Keratinocyte (primary cell): ENCODE results near the gene SMAD7. TPM values are rescaled to one million over a fixed set of nuclear protein-coding genes. Genes with fewer than 3 reads are reported as not detected.

ENCODE experiments used
- DNase-seq: peaks from one replicate; pipeline ENCODE4 v3.0.0-alpha.2; 2011; ENCODE audit warnings: low read depth, missing footprints, low spot score
- FAIRE-seq: peaks from 2 replicates; lab custom pipeline; 2011; peaks lifted over from hg19 to GRCh38; lab: Jason Lieb, UNC
- H2AFZ ChIP-seq: 2 replicates; pipeline ENCODE4 v1.6.0; 2012; ENCODE audit warnings: low read length, control low read depth, inconsistent platforms; ENCODE audit not compliant: control insufficient read depth
- H3K27ac ChIP-seq: 2 replicates; pipeline ENCODE4 v1.5.1; 2011; ENCODE audit warnings: low read length; ENCODE audit not compliant: control insufficient read depth, insufficient read depth
- H3K27me3 ChIP-seq: 3 replicates; pipeline ENCODE4 v1.6.0; 2011; ENCODE audit warnings: low read length; ENCODE audit not compliant: control insufficient read depth, insufficient read depth; ENCODE audit errors: extremely low read depth
- H3K36me3 ChIP-seq, 2 experiments: 2 replicates in 1 of 2; 3 replicates in 1 of 2; pipeline ENCODE4 v1.5.1; 2011; ENCODE audit warnings: low read length in 2 of 2, mild to moderate bottlenecking in 1 of 2; ENCODE audit not compliant: control insufficient read depth in 2 of 2, insufficient read depth in 2 of 2; ENCODE audit errors: extremely low read depth in 1 of 2
- H3K4me1 ChIP-seq: 3 replicates; pipeline ENCODE4 v1.5.1; 2011; ENCODE audit warnings: low read length; ENCODE audit not compliant: control insufficient read depth, insufficient read depth; ENCODE audit errors: extremely low read depth
- H3K4me2 ChIP-seq: 3 replicates; pipeline ENCODE4 v1.6.0; 2011; ENCODE audit warnings: low read depth, low read length; ENCODE audit not compliant: control insufficient read depth, insufficient read depth; ENCODE audit errors: extremely low read depth
- H3K4me3 ChIP-seq, 3 experiments: fragments of 200-600 bp in 1 of 3; sonication (generic) in 1 of 3; 2 replicates in 2 of 3; 3 replicates in 1 of 3; pipeline ENCODE4 v1.5.1; 2011 to 2016; ENCODE audit warnings: low read length in 3 of 3, mild to moderate bottlenecking in 3 of 3, control low read depth in 2 of 3, inconsistent platforms in 1 of 3, low read depth in 1 of 3, mixed read lengths in 1 of 3, mixed run types in 1 of 3, moderate library complexity in 1 of 3; ENCODE audit not compliant: control insufficient read depth in 2 of 3, insufficient read depth in 2 of 3; ENCODE audit errors: extremely low read depth in 1 of 3
- H3K79me2 ChIP-seq: 2 replicates; pipeline ENCODE4 v1.6.0; 2012; ENCODE audit warnings: low read length; ENCODE audit not compliant: control insufficient read depth, insufficient read depth
- H3K9ac ChIP-seq: 3 replicates; pipeline ENCODE4 v1.6.0; 2011; ENCODE audit warnings: low read length; ENCODE audit not compliant: control insufficient read depth, insufficient read depth; ENCODE audit errors: extremely low read depth
- H3K9me1 ChIP-seq: 3 replicates; pipeline ENCODE4 v1.6.0; 2011; ENCODE audit warnings: low read length; ENCODE audit not compliant: control insufficient read depth, insufficient read depth; ENCODE audit errors: extremely low read depth
- H3K9me3 ChIP-seq: 2 replicates; pipeline ENCODE4 v1.5.1; 2012; ENCODE audit warnings: low read depth, low read length; ENCODE audit not compliant: control insufficient read depth
- H4K20me1 ChIP-seq: 3 replicates; pipeline ENCODE4 v1.6.0; 2011; ENCODE audit warnings: low read length; ENCODE audit not compliant: control insufficient read depth, insufficient read depth; ENCODE audit errors: extremely low read depth
- EZH2 ChIP-seq: IDR thresholded peaks from one replicate; pipeline ENCODE4 v1.6.1; 2012; ENCODE audit warnings: inconsistent platforms, mild to moderate bottlenecking, low read length, moderate library complexity
- dilution Hi-C: fragments of 300-500 bp; cut with MboI; formaldehyde crosslinking; loops from one replicate; pipeline ENCODE4 v1.7.0; 2020; ENCODE audit warnings: low sequenced_read_pairs; ENCODE audit not compliant: extremely low pct_ligation_motif_present
- polyA plus RNA-seq, 5 experiments: library from polyadenylated mRNA; depleted of rRNA in 3 of 5; stranded (reverse) in 3 of 5; stranded (forward) in 1 of 5; unstranded in 1 of 5; fragments of >200 nt; gene quantifications; 1 replicate in 1 of 5; 2 replicates in 3 of 5; 3 replicates in 1 of 5; pipeline versions ENCODE4 v1.2.1 to v1.2.3, GENCODE V29; 2011 to 2012; ENCODE audit warnings: missing spikeins in 2 of 5, low read depth in 1 of 5, low replicate concordance in 1 of 5
- TF ChIP-seq, protein P1 (sequence below), 3 experiments: IDR thresholded peaks in 1 of 3; conservative IDR thresholded peaks in 1 of 3; optimal IDR thresholded peaks in 1 of 3; 2 replicates in 2 of 3; 3 replicates in 1 of 3; pipeline versions ENCODE3 to v1.5.1; 2011; ENCODE audit warnings: low read length in 3 of 3, mild to moderate bottlenecking in 3 of 3, moderate library complexity in 2 of 3, control low read depth in 1 of 3, inconsistent platforms in 1 of 3; ENCODE audit not compliant: insufficient read depth in 2 of 3; ENCODE audit errors: extremely low read depth in 1 of 3

The SMAD7 gene
- polyA plus RNA-seq, 1 donor (not counting 4 experiments of a cell fraction or from before 2014, with no cell fraction given): 9.5 TPM

DNA sequence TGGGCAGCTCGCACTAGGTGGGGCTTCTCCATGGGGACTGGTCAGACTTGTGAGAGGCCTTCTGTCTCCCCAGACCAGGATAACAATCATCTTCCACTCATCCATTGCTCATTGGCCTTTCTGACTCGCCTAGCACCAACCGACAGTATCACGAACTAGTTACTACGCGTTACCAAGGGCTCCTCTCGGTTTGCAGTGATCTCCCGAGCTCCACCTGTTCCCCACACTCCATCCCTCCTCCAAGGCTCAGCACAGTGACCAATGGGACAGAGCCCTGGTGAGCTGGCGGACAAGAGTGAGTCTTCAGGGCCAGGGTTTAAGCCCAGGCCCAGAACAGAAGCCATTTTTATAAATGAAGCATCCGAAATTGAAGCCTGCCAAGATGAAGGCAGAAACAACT is 42.8 kb upstream of the SMAD7 start:
- H3K4me2 ChIP-seq: peak overlapping the region; percentile 19
- H3K4me1 ChIP-seq: peaks cover 44% of the 10 kb centered on the region
- no peaks in the 10 kb centered on the region for H3K36me3 ChIP-seq
- TF ChIP-seq, protein P1, sequence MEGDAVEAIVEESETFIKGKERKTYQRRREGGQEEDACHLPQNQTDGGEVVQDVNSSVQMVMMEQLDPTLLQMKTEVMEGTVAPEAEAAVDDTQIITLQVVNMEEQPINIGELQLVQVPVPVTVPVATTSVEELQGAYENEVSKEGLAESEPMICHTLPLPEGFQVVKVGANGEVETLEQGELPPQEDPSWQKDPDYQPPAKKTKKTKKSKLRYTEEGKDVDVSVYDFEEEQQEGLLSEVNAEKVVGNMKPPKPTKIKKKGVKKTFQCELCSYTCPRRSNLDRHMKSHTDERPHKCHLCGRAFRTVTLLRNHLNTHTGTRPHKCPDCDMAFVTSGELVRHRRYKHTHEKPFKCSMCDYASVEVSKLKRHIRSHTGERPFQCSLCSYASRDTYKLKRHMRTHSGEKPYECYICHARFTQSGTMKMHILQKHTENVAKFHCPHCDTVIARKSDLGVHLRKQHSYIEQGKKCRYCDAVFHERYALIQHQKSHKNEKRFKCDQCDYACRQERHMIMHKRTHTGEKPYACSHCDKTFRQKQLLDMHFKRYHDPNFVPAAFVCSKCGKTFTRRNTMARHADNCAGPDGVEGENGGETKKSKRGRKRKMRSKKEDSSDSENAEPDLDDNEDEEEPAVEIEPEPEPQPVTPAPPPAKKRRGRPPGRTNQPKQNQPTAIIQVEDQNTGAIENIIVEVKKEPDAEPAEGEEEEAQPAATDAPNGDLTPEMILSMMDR (optimal IDR thresholded peaks at IDR 0.05 in 1 of 3, IDR thresholded peaks at IDR 0.05 in 1 of 3, conservative IDR thresholded peaks at IDR 0.05 in 1 of 3; ENCODE audit: extremely low read depth in 1 of 3, insufficient read depth in 2 of 3, low read length in 3 of 3): no peak
- TF ChIP-seq EZH2: no peak
- no peaks in the 10 kb centered on the region for H4K20me1 ChIP-seq
- no peak overlapping the region for H3K4me3 ChIP-seq
- no peaks in the 10 kb centered on the region for H3K9me1 ChIP-seq
- no peaks in the 10 kb centered on the region for H3K27me3 ChIP-seq
- H2AFZ ChIP-seq: no peak overlapping the region
- DNase-seq (no peak), FAIRE-seq (peak; percentile 55)
- H3K9me3 ChIP-seq: no peaks in the 10 kb centered on the region
- dilution Hi-C loops: no loop called here
- no peak overlapping the region for H3K9ac ChIP-seq
- H3K27ac ChIP-seq: no peak overlapping the region
- no peaks in the 10 kb centered on the region for H3K79me2 ChIP-seq

DNA sequence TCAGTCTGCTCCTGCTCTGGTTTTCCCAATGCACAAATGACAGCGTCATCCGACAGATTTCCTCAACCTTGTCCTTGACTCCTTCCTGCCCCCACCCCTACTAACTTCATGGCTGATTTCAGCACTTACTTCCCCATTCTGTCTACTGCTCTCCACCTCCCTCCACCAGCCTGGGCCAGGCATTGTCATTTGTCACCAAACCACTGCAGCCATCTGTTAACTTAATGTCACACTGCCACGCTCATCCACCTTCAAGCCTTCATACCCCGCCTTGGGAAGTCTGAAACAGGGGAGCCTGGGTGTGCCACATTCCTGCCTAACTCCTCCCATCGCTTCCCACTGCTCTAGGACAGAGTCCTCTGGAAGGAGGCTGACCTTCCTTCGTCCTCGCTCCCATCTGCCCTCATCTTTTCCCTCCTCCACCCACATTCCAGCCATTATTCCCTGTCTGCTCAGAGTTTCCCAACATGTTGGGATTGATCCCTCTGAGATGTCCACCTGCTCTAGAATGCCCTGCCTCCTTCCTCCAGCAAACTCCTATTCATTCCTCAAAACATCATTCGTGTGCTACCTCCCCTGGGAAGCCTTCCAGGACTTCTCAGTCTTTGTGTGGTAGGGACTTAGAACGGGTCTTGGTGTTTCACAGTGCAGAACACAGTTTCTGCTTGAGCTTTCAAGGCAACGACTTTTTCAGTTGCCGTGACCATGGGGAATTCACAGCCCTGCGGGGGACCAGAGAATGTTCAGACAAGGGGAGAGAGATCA is 42.2 kb upstream of the SMAD7 start:
- no peak for DNase-seq
- Histone ChIP-seq H3K4me3 (no peak overlapping the region), H3K27ac (no peak overlapping the region), H4K20me1 (no peaks in the 10 kb centered on the region), H3K36me3 (no peaks in the 10 kb centered on the region), H2AFZ (no peak overlapping the region), H3K9me3 (no peaks in the 10 kb centered on the region), H3K79me2 (no peaks in the 10 kb centered on the region), H3K9me1 (no peaks in the 10 kb centered on the region), H3K27me3 (no peaks in the 10 kb centered on the region), H3K4me2 (no peak overlapping the region), H3K4me1 (peaks cover 38% of the 10 kb centered on the region), H3K9ac (no peak overlapping the region)
- TF ChIP-seq, protein P1 (optimal IDR thresholded peaks at IDR 0.05 in 1 of 3, IDR thresholded peaks at IDR 0.05 in 1 of 3, conservative IDR thresholded peaks at IDR 0.05 in 1 of 3; ENCODE audit: extremely low read depth in 1 of 3, insufficient read depth in 2 of 3, low read length in 3 of 3): no peak
- TF ChIP-seq EZH2: no peak
- dilution Hi-C loops: no loop called here
- FAIRE-seq: no peak
